Fibroblast of lung (primary cell): ENCODE measurements around the gene ST8SIA4.

ENCODE experiments used
- EZH2 ChIP-seq: IDR thresholded peaks from 2 replicates; pipeline ENCODE4 v1.5.1; 2012; ENCODE audit warnings: low read length, control low read depth, mild to moderate bottlenecking; ENCODE audit errors: missing control alignments
- TF ChIP-seq, protein P1 (sequence below), 2 donors: IDR thresholded peaks in 1 of 2; conservative IDR thresholded peaks in 1 of 2; 1 replicate in 1 of 2; 2 replicates in 1 of 2; pipeline ENCODE4 v1.5.1; 2011 to 2012; ENCODE audit warnings: low read length in 2 of 2, control low read depth in 1 of 2, inconsistent platforms in 1 of 2, low read depth in 1 of 2, mild to moderate bottlenecking in 1 of 2

GRCh38 chr5:100757618-100758017 is 145.5 kb downstream of the ST8SIA4 start:
- TF ChIP-seq, protein P1, sequence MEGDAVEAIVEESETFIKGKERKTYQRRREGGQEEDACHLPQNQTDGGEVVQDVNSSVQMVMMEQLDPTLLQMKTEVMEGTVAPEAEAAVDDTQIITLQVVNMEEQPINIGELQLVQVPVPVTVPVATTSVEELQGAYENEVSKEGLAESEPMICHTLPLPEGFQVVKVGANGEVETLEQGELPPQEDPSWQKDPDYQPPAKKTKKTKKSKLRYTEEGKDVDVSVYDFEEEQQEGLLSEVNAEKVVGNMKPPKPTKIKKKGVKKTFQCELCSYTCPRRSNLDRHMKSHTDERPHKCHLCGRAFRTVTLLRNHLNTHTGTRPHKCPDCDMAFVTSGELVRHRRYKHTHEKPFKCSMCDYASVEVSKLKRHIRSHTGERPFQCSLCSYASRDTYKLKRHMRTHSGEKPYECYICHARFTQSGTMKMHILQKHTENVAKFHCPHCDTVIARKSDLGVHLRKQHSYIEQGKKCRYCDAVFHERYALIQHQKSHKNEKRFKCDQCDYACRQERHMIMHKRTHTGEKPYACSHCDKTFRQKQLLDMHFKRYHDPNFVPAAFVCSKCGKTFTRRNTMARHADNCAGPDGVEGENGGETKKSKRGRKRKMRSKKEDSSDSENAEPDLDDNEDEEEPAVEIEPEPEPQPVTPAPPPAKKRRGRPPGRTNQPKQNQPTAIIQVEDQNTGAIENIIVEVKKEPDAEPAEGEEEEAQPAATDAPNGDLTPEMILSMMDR (conservative IDR thresholded peaks at IDR 0.05 in 1 of 2, IDR thresholded peaks at IDR 0.05 in 1 of 2; ENCODE audit: low read depth in 1 of 2, low read length in 2 of 2) = no peak
- no peak for TF ChIP-seq EZH2
